GM10847 (cell line): ENCODE results near the gene LSR.

ENCODE experiments used
- POLR2A ChIP-seq: IDR thresholded peaks from 2 replicates; pipeline ENCODE4 v1.6.1; 2011; ENCODE audit not compliant: insufficient read length; ENCODE audit errors: extremely low read depth

Gene LSR

GRCh38 chr19:35294859-35295791 lies 46.3 kb downstream of the LSR start:
- no peak for TF ChIP-seq POLR2A

GRCh38 chr19:35295792-35296462 lies 47.1 kb downstream of the LSR start:
- TF ChIP-seq POLR2A = no peak

GRCh38 chr19:35296644-35297514 lies 48.1 kb downstream of the LSR start:
- no peak for TF ChIP-seq POLR2A

- TF ChIP-seq POLR2A = no peak
Observed at GRCh38 chr19:35297515-35297848, 48.7 kb downstream of the LSR start.

- TF ChIP-seq POLR2A = no peak
Observed at GRCh38 chr19:35297922-35298321, 49.1 kb downstream of the LSR start.

- TF ChIP-seq POLR2A = no peak
Observed at GRCh38 chr19:35298561-35298972, 49.8 kb downstream of the LSR start.

GRCh38 chr19:35299523-35300338 lies 50.9 kb downstream of the LSR start:
- TF ChIP-seq POLR2A = no peak

- no peak for TF ChIP-seq POLR2A
Observed at GRCh38 chr19:35300339-35300649, 51.5 kb downstream of the LSR start.

GRCh38 chr19:35301961-35302360 lies 53.2 kb downstream of the LSR start:
- TF ChIP-seq POLR2A = no peak

GRCh38 chr19:35302446-35302845 lies 53.6 kb downstream of the LSR start:
- no peak for TF ChIP-seq POLR2A

- TF ChIP-seq POLR2A = no peak
Observed at GRCh38 chr19:35303357-35303915, 54.6 kb downstream of the LSR start.

- no peak for TF ChIP-seq POLR2A
Observed at GRCh38 chr19:35304036-35304435, 55.2 kb downstream of the LSR start.

- no peak for TF ChIP-seq POLR2A
Observed at GRCh38 chr19:35305181-35305580, 56.4 kb downstream of the LSR start.

- no peak for TF ChIP-seq POLR2A
Observed at GRCh38 chr19:35306473-35307246, 57.9 kb downstream of the LSR start.

- no peak for TF ChIP-seq POLR2A
Observed at GRCh38 chr19:35307931-35308330, 59.1 kb downstream of the LSR start.
